IMR-90 (cell line): ENCODE data around the gene CD276. TPM values are rescaled to one million over a fixed set of nuclear protein-coding genes. Genes with fewer than 3 reads are reported as not detected.

ENCODE experiments used
- ATAC-seq: fragments of 200-7000 bp; cut with Tn5 transposase; 2 replicates; pipeline ENCODE4 v1.9.1; 2020; ENCODE audit warnings: low read depth, mild to moderate bottlenecking, moderate library complexity
- BruUV-seq: library from RNA; stranded (reverse); fragments of 400-500 nt; replicated peaks from 2 replicates; lab custom pipeline; 2021; lab: Mats Ljungman, UMichigan
- CTCF ChIA-PET: fragments of 300-600 bp; formaldehyde crosslinking; extraction: SDS; loops from one replicate; lab custom pipeline; 2021; ENCODE audit warnings: antibody characterized with exemption; lab: Yijun Ruan, JAX
- POLR2A ChIA-PET: fragments of 300-600 bp; sonication (Branson Sonifier 250); formaldehyde crosslinking; loops from one replicate; lab custom pipeline; 2022; ENCODE audit warnings: antibody characterized with exemption; ENCODE audit not compliant: unreplicated experiment; lab: Charles Lee
- DNase-seq: peaks from one replicate; pipeline ENCODE4 v3.0.0; 2013
- H2AFZ ChIP-seq: replicated peaks from 2 replicates; pipeline ENCODE3; 2013; ENCODE audit warnings: low read length, mild to moderate bottlenecking; ENCODE audit not compliant: poor library complexity
- H2AK5ac ChIP-seq: 2 replicates; pipeline ENCODE4 v1.6.1; 2013; ENCODE audit warnings: low read depth, low read length, inconsistent platforms
- H2AK9ac ChIP-seq: replicated peaks from 2 replicates; pipeline ENCODE3; 2013; ENCODE audit warnings: mild to moderate bottlenecking, low read depth, low read length, moderate library complexity; ENCODE audit not compliant: poor library complexity
- H2BK120ac ChIP-seq: 2 replicates; pipeline ENCODE4 v1.6.1; 2013; ENCODE audit warnings: low read depth, low read length, inconsistent platforms
- H2BK15ac ChIP-seq: 3 replicates; pipeline ENCODE4 v1.6.1; 2013; ENCODE audit warnings: low read depth, low read length, inconsistent platforms
- H2BK20ac ChIP-seq: 2 replicates; pipeline ENCODE4 v1.6.1; 2013; ENCODE audit warnings: low read depth, mild to moderate bottlenecking, inconsistent platforms, low read length, moderate library complexity
- H2BK5ac ChIP-seq: 2 replicates; pipeline ENCODE4 v1.6.1; 2013; ENCODE audit warnings: mild to moderate bottlenecking, low read depth, low read length, inconsistent platforms; ENCODE audit not compliant: poor library complexity, severe bottlenecking
- H3K14ac ChIP-seq: replicated peaks from 2 replicates; pipeline ENCODE4 v1.6.1; 2013; ENCODE audit warnings: low read depth, low read length, inconsistent platforms
- H3K18ac ChIP-seq: 2 replicates; pipeline ENCODE4 v1.6.1; 2013; ENCODE audit warnings: low read depth, low read length, control low read depth
- H3K23ac ChIP-seq: 2 replicates; pipeline ENCODE4 v1.6.1; 2013; ENCODE audit warnings: low read depth, low read length, inconsistent platforms
- H3K27ac ChIP-seq: 2 replicates; pipeline ENCODE4 v1.5.1; 2013; ENCODE audit warnings: mild to moderate bottlenecking, control low read depth, low read length; ENCODE audit not compliant: insufficient read depth
- H3K27me3 ChIP-seq: 2 replicates; pipeline ENCODE4 v1.6.1; 2013; ENCODE audit warnings: low read length; ENCODE audit not compliant: control insufficient read depth, insufficient read depth
- H3K36me3 ChIP-seq: 2 replicates; pipeline ENCODE4 v1.6.1; 2013; ENCODE audit warnings: low read length, mixed read lengths; ENCODE audit not compliant: control insufficient read depth, insufficient read depth
- H3K4ac ChIP-seq: 2 replicates; pipeline ENCODE4 v1.6.1; 2013; ENCODE audit warnings: low read depth, low read length, inconsistent platforms
- H3K4me1 ChIP-seq: 2 replicates; pipeline ENCODE4 v1.6.1; 2013; ENCODE audit warnings: low read length, mixed read lengths; ENCODE audit not compliant: control insufficient read depth, insufficient read depth
- H3K4me2 ChIP-seq: 2 replicates; pipeline ENCODE4 v1.6.1; 2013; ENCODE audit warnings: low read depth, mild to moderate bottlenecking, control low read depth, low read length, moderate library complexity
- H3K4me3 ChIP-seq: 2 replicates; pipeline ENCODE4 v1.5.1; 2013; ENCODE audit warnings: low read depth, mild to moderate bottlenecking, control low read depth, low read length, moderate library complexity; ENCODE audit not compliant: insufficient read depth
- H3K56ac ChIP-seq: 2 replicates; pipeline ENCODE4 v1.6.1; 2013; ENCODE audit warnings: low read length, inconsistent platforms; ENCODE audit not compliant: insufficient read depth; ENCODE audit errors: extremely low read depth
- H3K79me1 ChIP-seq, 2 experiments: 2 replicates each; pipeline ENCODE4 v1.6.1; 2013; ENCODE audit warnings: low read length in 2 of 2, inconsistent platforms in 1 of 2, low read depth in 1 of 2
- H3K9ac ChIP-seq: 2 replicates; pipeline ENCODE4 v1.6.1; 2013; ENCODE audit warnings: low read depth, low read length, control low read depth
- H3K9me1 ChIP-seq: 2 replicates; pipeline ENCODE4 v1.6.1; 2013; ENCODE audit warnings: low read length, inconsistent platforms; ENCODE audit not compliant: insufficient read depth
- H3K9me3 ChIP-seq: 2 replicates; pipeline ENCODE4 v1.6.1; 2013; ENCODE audit warnings: low read length; ENCODE audit not compliant: control insufficient read depth, insufficient read depth
- H4K20me1 ChIP-seq: 2 replicates; pipeline ENCODE4 v1.6.1; 2013; ENCODE audit warnings: low read length, inconsistent platforms; ENCODE audit not compliant: insufficient read depth
- H4K5ac ChIP-seq: 2 replicates; pipeline ENCODE4 v1.6.1; 2013; ENCODE audit warnings: mild to moderate bottlenecking, low read depth, low read length, control low read depth
- H4K8ac ChIP-seq, 2 experiments: 2 replicates each; pipeline ENCODE4 v1.6.1; 2013; ENCODE audit warnings: low read depth in 2 of 2, low read length in 2 of 2, control low read depth in 1 of 2, inconsistent platforms in 1 of 2
- H4K91ac ChIP-seq: 2 replicates; pipeline ENCODE4 v1.6.1; 2013; ENCODE audit warnings: low read depth, low read length, inconsistent platforms; ENCODE audit not compliant: insufficient read depth
- BHLHE40 ChIP-seq: fragments of 150-350 bp; IDR thresholded peaks from 2 replicates; pipeline ENCODE4 v1.6.1; 2016; ENCODE audit warnings: mild to moderate bottlenecking, low read depth, low read length
- CTCF ChIP-seq: conservative IDR thresholded peaks from 2 replicates; pipeline ENCODE4 v1.5.1; 2012; ENCODE audit warnings: mild to moderate bottlenecking, low read depth, low read length, improper control_type of control experiment
- ELK1 ChIP-seq: fragments of 150-350 bp; IDR thresholded peaks from 2 replicates; pipeline ENCODE4 v1.6.1; 2016; ENCODE audit warnings: low read depth, mild to moderate bottlenecking, low read length, moderate library complexity, borderline replicate concordance
- MAFK ChIP-seq: IDR thresholded peaks from 2 replicates; pipeline ENCODE4 v1.6.1; 2012; ENCODE audit warnings: low read depth, low read length, improper control_type of control experiment
- MAZ ChIP-seq: IDR thresholded peaks from 2 replicates; pipeline ENCODE4 v1.6.1; 2012; ENCODE audit warnings: low read depth, mild to moderate bottlenecking, low read length, improper control_type of control experiment, moderate library complexity, borderline replicate concordance
- RAD21 ChIP-seq: IDR thresholded peaks from 2 replicates; pipeline ENCODE4 v1.6.1; 2012; ENCODE audit warnings: low read length, improper control_type of control experiment
- SMC3 ChIP-seq: fragments of 150-350 bp; IDR thresholded peaks from 2 replicates; pipeline ENCODE4 v1.6.1; 2016; ENCODE audit warnings: low read depth, mild to moderate bottlenecking, antibody characterized with exemption, low read length, moderate library complexity
- WGBS, 2 experiments: methylation state at CpG; one replicate each; pipeline versions ENCODE4 v1.1.5 to v1.1.7; 2013; ENCODE audit warnings: missing lambda C conversion rate in 2 of 2; ENCODE audit not compliant: insufficient read length in 1 of 2; ENCODE audit errors: extremely low coverage in 2 of 2; 5-methylcytosine and 5-hydroxymethylcytosine counted together
- dilution Hi-C: fragments of 300-500 bp; cut with HindIII; formaldehyde crosslinking; loops from one replicate; pipeline ENCODE4 v1.14.3; 2018; ENCODE audit warnings: low sequenced_read_pairs; ENCODE audit not compliant: unreplicated experiment
- in situ Hi-C: fragments of 300-500 bp; cut with MboI; formaldehyde crosslinking; loops from 3 replicates; pipeline ENCODE4 v1.14.3; 2019; ENCODE audit warnings: low sequenced_read_pairs, inconsistent platforms, mixed read lengths
- intact Hi-C: fragments of 100-400 bp; cut with micrococcal nuclease; formaldehyde crosslinking; loops from 2 replicates; pipeline ENCODE4 v1.10.0; 2022
- polyA plus RNA-seq, 3 experiments: library from polyadenylated mRNA; depleted of rRNA; stranded (reverse); fragments of >200 nt; gene quantifications; 2 replicates each; pipeline ENCODE4 v1.2.3, GENCODE V29; 2012; ENCODE audit warnings: low replicate concordance in 1 of 3
- total RNA-seq: library from RNA; depleted of rRNA; stranded (reverse); fragments of >200 nt; gene quantifications from 2 replicates; pipeline ENCODE4 v1.2.3, GENCODE V29; 2012

CD276 gene
- total and polyA plus RNA-seq, 2 of the 4 experiments (the other 2 are of a cell fraction), result 30.8 to 149 TPM

- Histone ChIP-seq H4K91ac (no peak overlapping the region), H4K20me1 (no peaks in the 10 kb centered on the region; the same call in 1 of the 2 replicates), H3K27ac (no peak overlapping the region), H2BK15ac (no peak overlapping the region), H3K4me1 (no peaks in the 10 kb centered on the region), H2BK5ac (no peak overlapping the region), H3K9me1 (peaks cover under 1% of the 10 kb centered on the region; the same call in 1 of the 2 replicates), H4K5ac (no peak overlapping the region), H3K27me3 (peaks cover 35% of the 10 kb centered on the region), H2AK5ac (no peak overlapping the region), H3K56ac (no peak overlapping the region), H3K4me2 (no peak overlapping the region), H2AK9ac (peak overlapping the region; percentile 57), H3K4ac (no peak overlapping the region), H2BK120ac (no peak overlapping the region), H3K36me3 (no peaks in the 10 kb centered on the region), H3K9me3 (peaks cover 1% of the 10 kb centered on the region; the same call in 1 of the 2 replicates), H3K79me1 (no peaks in the 10 kb centered on the region), H3K23ac (no peak overlapping the region), H3K9ac (no peak overlapping the region), H2AFZ (peak overlapping the region; percentile 78), H4K8ac (no peak overlapping the region), H3K18ac (no peak overlapping the region), H2BK20ac (no peak overlapping the region), H3K4me3 (no peak overlapping the region), H3K14ac (no peak overlapping the region)
- TF ChIP-seq SMC3, result peak; percentile 93
- TF ChIP-seq MAFK, result no peak
- no peak for TF ChIP-seq BHLHE40
- TF ChIP-seq MAZ, result no peak
- TF ChIP-seq CTCF, result peak; percentile 75
- TF ChIP-seq ELK1, result no peak
- peak; percentile 80 for TF ChIP-seq RAD21
- BruUV-seq, result no TSS peak
- intact Hi-C loops, result loop anchor here (2.0 kb wide), 1 partner anchor 24 kb away; no protein-coding TSS in a partner anchor
- WGBS, 2 experiments, result 33% methylated on average over 1 of the region's 5 CpGs; no CpG with 5 or more reads in 1 of the 2 experiments
- ChIA-PET CTCF (interaction anchor here (0.7 to 2.1 kb wide), 8 partner anchors 9 to 109 kb away, joined by 3 to 8 read pairs (median 4); no protein-coding TSS in a partner anchor), POLR2A (no interaction called here)
- ATAC-seq (peak; percentile 94), DNase-seq (peak; percentile 70)
- in situ Hi-C loops, result no loop called here
- dilution Hi-C loops, result no loop called here
Observed at GRCh38 chr15:73677146-73677607, 7.0 kb upstream of the CD276 start.
